ENCODE data around the gene SLC18B1.

Gene SLC18B1

GRCh38 chr6:132813173-132813856 lies 14.9 kb upstream of the SLC18B1 start:
- DNase-seq (ENCODE audit: low read depth, low spot score) = no peak
- peaks cover 38% of the 10 kb centered on the region for H3K36me3 ChIP-seq (ENCODE audit: insufficient read depth, insufficient read length, low read length)
- TF ChIP-seq YY1 (IDR thresholded peaks at IDR 0.05; ENCODE audit: insufficient read depth, insufficient read length) = no peak
- TF ChIP-seq ZNF274 (IDR thresholded peaks at IDR 0.05; ENCODE audit: low read depth, low read length) = no peak
- no peak for TF ChIP-seq SUZ12 (IDR thresholded peaks at IDR 0.05; ENCODE audit: extremely low read depth, insufficient read depth, insufficient read length)
- no peaks in the 10 kb centered on the region for H3K27me3 ChIP-seq (ENCODE audit: insufficient read depth, insufficient read length)
- peaks cover 5% of the 10 kb centered on the region for H3K4me1 ChIP-seq (ENCODE audit: insufficient read depth, insufficient read length)
- no peaks in the 10 kb centered on the region for H3K9me3 ChIP-seq (ENCODE audit: insufficient read depth, low read length)
- H3K9ac ChIP-seq (ENCODE audit: insufficient read length, low read depth) = peak overlapping the region; percentile 82
- H3K4me3 ChIP-seq (ENCODE audit: insufficient read length, low read depth) = peak overlapping the region; percentile 78

GRCh38 chr6:132812756-132813172 lies 14.3 kb upstream of the SLC18B1 start:
- Histone ChIP-seq H3K27me3 (ENCODE audit: insufficient read depth, insufficient read length) (no peaks in the 10 kb centered on the region), H3K9me3 (ENCODE audit: insufficient read depth, low read length) (no peaks in the 10 kb centered on the region), H3K4me1 (ENCODE audit: insufficient read depth, insufficient read length) (peaks cover 2% of the 10 kb centered on the region), H3K4me3 (ENCODE audit: insufficient read length, low read depth) (peak overlapping the region; percentile 78), H3K9ac (ENCODE audit: insufficient read length, low read depth) (peak overlapping the region; percentile 82), H3K36me3 (ENCODE audit: insufficient read depth, insufficient read length, low read length) (peaks cover 33% of the 10 kb centered on the region)
- DNase-seq (ENCODE audit: low read depth, low spot score) = no peak
- no peak for TF ChIP-seq ZNF274 (IDR thresholded peaks at IDR 0.05; ENCODE audit: low read depth, low read length)

- H3K9me3 ChIP-seq (ENCODE audit: insufficient read depth, low read length) = no peaks in the 10 kb centered on the region
- H3K27me3 ChIP-seq (ENCODE audit: insufficient read depth, insufficient read length) = no peaks in the 10 kb centered on the region
- TF ChIP-seq YY1 (IDR thresholded peaks at IDR 0.05; ENCODE audit: insufficient read depth, insufficient read length) = no peak
- no peak for TF ChIP-seq ZNF274 (IDR thresholded peaks at IDR 0.05; ENCODE audit: low read depth, low read length)
- TF ChIP-seq SUZ12 (IDR thresholded peaks at IDR 0.05; ENCODE audit: extremely low read depth, insufficient read depth, insufficient read length) = no peak
- peak overlapping the region; percentile 78 for H3K4me3 ChIP-seq (ENCODE audit: insufficient read length, low read depth)
- H3K4me1 ChIP-seq (ENCODE audit: insufficient read depth, insufficient read length) = no peaks in the 10 kb centered on the region
- peak overlapping the region; percentile 82 for H3K9ac ChIP-seq (ENCODE audit: insufficient read length, low read depth)
- peaks cover 28% of the 10 kb centered on the region for H3K36me3 ChIP-seq (ENCODE audit: insufficient read depth, insufficient read length, low read length)
- no peak for DNase-seq (ENCODE audit: low read depth, low spot score)
These were observed 13.9 kb upstream of the SLC18B1 start for GRCh38 chr6:132812255-132812732.

GRCh38 chr6:132811276-132811675 lies 12.8 kb upstream of the SLC18B1 start:
- no peak for TF ChIP-seq YY1 (IDR thresholded peaks at IDR 0.05; ENCODE audit: insufficient read depth, insufficient read length)
- no peak for TF ChIP-seq ZNF274 (IDR thresholded peaks at IDR 0.05; ENCODE audit: low read depth, low read length)
- Histone ChIP-seq H3K9me3 (ENCODE audit: insufficient read depth, low read length) (no peaks in the 10 kb centered on the region), H3K36me3 (ENCODE audit: insufficient read depth, insufficient read length, low read length) (peaks cover 18% of the 10 kb centered on the region), H3K4me1 (ENCODE audit: insufficient read depth, insufficient read length) (no peaks in the 10 kb centered on the region), H3K27me3 (ENCODE audit: insufficient read depth, insufficient read length) (no peaks in the 10 kb centered on the region), H3K4me3 (ENCODE audit: insufficient read length, low read depth) (no peak overlapping the region), H3K9ac (ENCODE audit: insufficient read length, low read depth) (no peak overlapping the region)
- DNase-seq (ENCODE audit: low read depth, low spot score) = no peak

- TF ChIP-seq SUZ12 (IDR thresholded peaks at IDR 0.05; ENCODE audit: extremely low read depth, insufficient read depth, insufficient read length) (no peak), ZNF274 (IDR thresholded peaks at IDR 0.05; ENCODE audit: low read depth, low read length) (no peak), YY1 (IDR thresholded peaks at IDR 0.05; ENCODE audit: insufficient read depth, insufficient read length) (no peak)
- Histone ChIP-seq H3K27me3 (ENCODE audit: insufficient read depth, insufficient read length) (no peaks in the 10 kb centered on the region), H3K4me1 (ENCODE audit: insufficient read depth, insufficient read length) (no peaks in the 10 kb centered on the region), H3K9ac (ENCODE audit: insufficient read length, low read depth) (no peak overlapping the region), H3K36me3 (ENCODE audit: insufficient read depth, insufficient read length, low read length) (no peaks in the 10 kb centered on the region), H3K9me3 (ENCODE audit: insufficient read depth, low read length) (no peaks in the 10 kb centered on the region), H3K4me3 (ENCODE audit: insufficient read length, low read depth) (no peak overlapping the region)
- DNase-seq (ENCODE audit: low read depth, low spot score) = no peak
These were observed 7.1 kb upstream of the SLC18B1 start for GRCh38 chr6:132805548-132805947.

- no peak for DNase-seq (ENCODE audit: low read depth, low spot score)
- Histone ChIP-seq H3K36me3 (ENCODE audit: insufficient read depth, insufficient read length, low read length) (no peaks in the 10 kb centered on the region), H3K4me1 (ENCODE audit: insufficient read depth, insufficient read length) (no peaks in the 10 kb centered on the region), H3K27me3 (ENCODE audit: insufficient read depth, insufficient read length) (no peaks in the 10 kb centered on the region), H3K9ac (ENCODE audit: insufficient read length, low read depth) (no peak overlapping the region), H3K4me3 (ENCODE audit: insufficient read length, low read depth) (no peak overlapping the region), H3K9me3 (ENCODE audit: insufficient read depth, low read length) (no peaks in the 10 kb centered on the region)
- no peak for TF ChIP-seq ZNF274 (IDR thresholded peaks at IDR 0.05; ENCODE audit: low read depth, low read length)
- no peak for TF ChIP-seq SUZ12 (IDR thresholded peaks at IDR 0.05; ENCODE audit: extremely low read depth, insufficient read depth, insufficient read length)
- TF ChIP-seq YY1 (IDR thresholded peaks at IDR 0.05; ENCODE audit: insufficient read depth, insufficient read length) = no peak
These were observed 5.8 kb upstream of the SLC18B1 start for GRCh38 chr6:132804251-132804650.

- H3K4me1 ChIP-seq (ENCODE audit: insufficient read depth, insufficient read length) = no peaks in the 10 kb centered on the region
- DNase-seq (ENCODE audit: low read depth, low spot score) = no peak
- H3K27me3 ChIP-seq (ENCODE audit: insufficient read depth, insufficient read length) = no peaks in the 10 kb centered on the region
- H3K9me3 ChIP-seq (ENCODE audit: insufficient read depth, low read length) = no peaks in the 10 kb centered on the region
- H3K4me3 ChIP-seq (ENCODE audit: insufficient read length, low read depth) = no peak overlapping the region
- no peak for TF ChIP-seq SUZ12 (IDR thresholded peaks at IDR 0.05; ENCODE audit: extremely low read depth, insufficient read depth, insufficient read length)
- no peak for TF ChIP-seq ZNF274 (IDR thresholded peaks at IDR 0.05; ENCODE audit: low read depth, low read length)
- no peak for TF ChIP-seq YY1 (IDR thresholded peaks at IDR 0.05; ENCODE audit: insufficient read depth, insufficient read length)
- no peak overlapping the region for H3K9ac ChIP-seq (ENCODE audit: insufficient read length, low read depth)
- no peaks in the 10 kb centered on the region for H3K36me3 ChIP-seq (ENCODE audit: insufficient read depth, insufficient read length, low read length)
These were observed 2.2 kb upstream of the SLC18B1 start for GRCh38 chr6:132800656-132801055.

Measured in NT2/D1 (cell line).